Fibroblast of pulmonary artery (primary cell): Measurements from ENCODE around the gene PSMG4.

Experiments
- DNase-seq: peaks from one replicate; pipeline ENCODE4 v3.0.0-alpha.2; 2010; ENCODE audit warnings: low read depth
- H3K4me3 ChIP-seq: replicated peaks from 2 replicates; pipeline ENCODE4 v1.5.1; 2011; ENCODE audit warnings: low read depth, mild to moderate bottlenecking, control low read depth, low read length, moderate library complexity
- CTCF ChIP-seq: IDR thresholded peaks from 2 replicates; pipeline ENCODE4 v1.5.1; 2011; ENCODE audit warnings: mild to moderate bottlenecking, control low read depth, low read length, inconsistent platforms; ENCODE audit errors: missing control alignments

Gene PSMG4

GRCh38 chr6:3301506-3301905 is 42.8 kb downstream of the PSMG4 start:
- TF ChIP-seq CTCF = no peak
- H3K4me3 ChIP-seq = no peak overlapping the region
- no peak for DNase-seq

- DNase-seq = no peak
- no peak for TF ChIP-seq CTCF
Measured at GRCh38 chr6:3303795-3304411, 45.2 kb downstream of the PSMG4 start.

GRCh38 chr6:3304500-3305215 is 45.9 kb downstream of the PSMG4 start:
- no peak overlapping the region for H3K4me3 ChIP-seq
- TF ChIP-seq CTCF = no peak

More at GRCh38 chr6:3303795-3304411, 45.2 kb downstream of the PSMG4 start:
- no peak overlapping the region for H3K4me3 ChIP-seq

GRCh38 chr6:3305216-3305565 is 46.4 kb downstream of the PSMG4 start:
- no peak for DNase-seq

More at GRCh38 chr6:3304500-3305215, 45.9 kb downstream of the PSMG4 start:
- no peak for DNase-seq

GRCh38 chr6:3305831-3306230 is 47.1 kb downstream of the PSMG4 start:
- no peak for TF ChIP-seq CTCF
- no peak overlapping the region for H3K4me3 ChIP-seq
- DNase-seq = no peak

More at GRCh38 chr6:3305216-3305565, 46.4 kb downstream of the PSMG4 start:
- no peak for TF ChIP-seq CTCF
- no peak overlapping the region for H3K4me3 ChIP-seq

GRCh38 chr6:3306848-3307247 is 48.1 kb downstream of the PSMG4 start:
- TF ChIP-seq CTCF = no peak
- no peak for DNase-seq
- H3K4me3 ChIP-seq = no peak overlapping the region
